NCI-H1694 treated with DMSO at 0.1 percent for 48 hours (cell line): ENCODE measurements around the gene TRIOBP.

ENCODE experiments used
- DNase-seq: peaks from one replicate; lab custom pipeline; 2025; lab: John Stamatoyannopoulos, UW

Gene TRIOBP

GRCh38 chr22:37731804-37732471, 35.1 kb downstream of the TRIOBP start:
- no peak for DNase-seq

- DNase-seq = no peak
Measured at GRCh38 chr22:37732699-37733607, 36.1 kb downstream of the TRIOBP start.

GRCh38 chr22:37733625-37734401, 37.0 kb downstream of the TRIOBP start:
- no peak for DNase-seq

- DNase-seq = no peak
Measured at GRCh38 chr22:37734402-37734700, 37.5 kb downstream of the TRIOBP start.

GRCh38 chr22:37734964-37735451, 38.2 kb downstream of the TRIOBP start:
- DNase-seq = no peak

- DNase-seq = no peak
Measured at GRCh38 chr22:37739035-37739434, 42.2 kb downstream of the TRIOBP start.

- DNase-seq = no peak
Measured at GRCh38 chr22:37739611-37740049, 42.8 kb downstream of the TRIOBP start.

GRCh38 chr22:37740455-37741311, 43.8 kb downstream of the TRIOBP start:
- DNase-seq = no peak

- DNase-seq = no peak
Measured at GRCh38 chr22:37741312-37741795, 44.5 kb downstream of the TRIOBP start.

GRCh38 chr22:37742376-37743171, 45.7 kb downstream of the TRIOBP start:
- DNase-seq = no peak

GRCh38 chr22:37744589-37744988, 47.7 kb downstream of the TRIOBP start:
- no peak for DNase-seq

GRCh38 chr22:37745548-37746365, 48.9 kb downstream of the TRIOBP start:
- DNase-seq = peak; percentile 38

- DNase-seq = no peak
Measured at GRCh38 chr22:37746366-37747079, 49.7 kb downstream of the TRIOBP start.

GRCh38 chr22:37747080-37747714, 50.3 kb downstream of the TRIOBP start:
- DNase-seq = no peak

- no peak for DNase-seq
Measured at GRCh38 chr22:37747715-37748100, 50.9 kb downstream of the TRIOBP start.

GRCh38 chr22:37748659-37749058, 51.8 kb downstream of the TRIOBP start:
- no peak for DNase-seq

GRCh38 chr22:37749226-37749625, 52.4 kb downstream of the TRIOBP start:
- no peak for DNase-seq

- DNase-seq = peak; percentile 24
Measured at GRCh38 chr22:37749831-37750595, 53.2 kb downstream of the TRIOBP start.
